Naive thymus-derived CD4-positive, alpha-beta T cell (primary cell): ENCODE results near the gene DHCR24. TPM values are rescaled to one million over a fixed set of nuclear protein-coding genes. Genes with fewer than 3 reads are reported as not detected.

Source experiments
- ATAC-seq: fragments of 150-1000 bp; cut with Tn5 transposase; 2 replicates; pipeline ENCODE4 v1.10.0; 2021; ENCODE audit warnings: mild to moderate bottlenecking, moderate library complexity
- CTCF ChIA-PET: fragments of 350-600 bp; sonication (Branson Sonifier 250); formaldehyde crosslinking; loops from one replicate; lab custom pipeline; 2021; ENCODE audit warnings: antibody characterized with exemption; lab: Charles Lee
- POLR2A ChIA-PET: fragments of 350-600 bp; sonication (Branson Sonifier 250); formaldehyde crosslinking; loops from one replicate; lab custom pipeline; 2021; ENCODE audit warnings: antibody characterized with exemption, inconsistent platforms; lab: Charles Lee
- DNase-seq, 9 donors: peaks; one replicate each; pipeline versions ENCODE4 v3.0.0 to v3.0.0-alpha.2; 2020 to 2022; ENCODE audit warnings: mixed read lengths in 1 of 9
- H3K27ac ChIP-seq: one replicate; pipeline ENCODE4 v1.7.0; 2013; ENCODE audit warnings: mild to moderate bottlenecking, low read depth, low read length, moderate library complexity
- H3K27me3 ChIP-seq, 2 donors: one replicate each; pipeline ENCODE4 v1.7.0; 2013; ENCODE audit warnings: low read length in 2 of 2, mild to moderate bottlenecking in 2 of 2, moderate library complexity in 2 of 2; ENCODE audit not compliant: control insufficient read depth in 2 of 2, insufficient read depth in 2 of 2
- H3K36me3 ChIP-seq, 3 experiments: 1 replicate in 2 of 3; 2 replicates in 1 of 3; pipeline ENCODE4 v1.7.0; 2013; ENCODE audit warnings: low read length in 3 of 3, mild to moderate bottlenecking in 3 of 3, moderate library complexity in 1 of 3; ENCODE audit not compliant: insufficient read depth in 3 of 3, control insufficient read depth in 2 of 3
- H3K4me1 ChIP-seq, 2 donors: one replicate each; pipeline ENCODE4 v1.7.0; 2013; ENCODE audit warnings: low read length in 2 of 2, mild to moderate bottlenecking in 2 of 2, moderate library complexity in 1 of 2; ENCODE audit not compliant: control insufficient read depth in 2 of 2, insufficient read depth in 2 of 2
- H3K4me3 ChIP-seq: 2 replicates; pipeline ENCODE4 v1.7.0; 2013; ENCODE audit warnings: mild to moderate bottlenecking, low read length
- H3K9me3 ChIP-seq, 3 experiments: 1 replicate in 2 of 3; 2 replicates in 1 of 3; pipeline ENCODE4 v1.7.0; 2013; ENCODE audit warnings: low read length in 3 of 3; ENCODE audit not compliant: control insufficient read depth in 2 of 3
- H3K27ac Mint-ChIP-seq, 9 donors: one replicate each; pipeline ENCODE4 v1.8.0; 2020 to 2022; ENCODE audit warnings: mixed read lengths in 9 of 9, mild to moderate bottlenecking in 8 of 9, moderate library complexity in 5 of 9, inconsistent platforms in 2 of 9
- H3K27me3 Mint-ChIP-seq, 5 donors: one replicate each; pipeline ENCODE4 v1.8.0; 2021 to 2022; ENCODE audit warnings: mixed read lengths in 5 of 5, mild to moderate bottlenecking in 1 of 5
- H3K36me3 Mint-ChIP-seq, 5 donors: one replicate each; pipeline ENCODE4 v1.8.0; 2020 to 2022; ENCODE audit warnings: mixed read lengths in 5 of 5, mild to moderate bottlenecking in 3 of 5, inconsistent platforms in 1 of 5
- H3K4me1 Mint-ChIP-seq, 7 donors: one replicate each; pipeline ENCODE4 v1.8.0; 2020 to 2022; ENCODE audit warnings: mixed read lengths in 7 of 7, mild to moderate bottlenecking in 3 of 7, inconsistent platforms in 1 of 7
- H3K4me3 Mint-ChIP-seq, 10 donors: one replicate each; pipeline ENCODE4 v1.8.0; 2020 to 2022; ENCODE audit warnings: mild to moderate bottlenecking in 10 of 10, mixed read lengths in 10 of 10, moderate library complexity in 6 of 10, inconsistent platforms in 2 of 10
- H3K9me3 Mint-ChIP-seq, 11 donors: one replicate each; pipeline ENCODE4 v1.8.0; 2020 to 2022; ENCODE audit warnings: mixed read lengths in 11 of 11, mild to moderate bottlenecking in 4 of 11, inconsistent platforms in 1 of 11, moderate library complexity in 1 of 11
- intact Hi-C, 2 donors: fragments of 100-400 bp; cut with micrococcal nuclease; formaldehyde crosslinking; loops; one replicate each; pipeline ENCODE4 v1.15.1; 2023
- polyA plus RNA-seq, 2 donors: library from polyadenylated mRNA; unstranded; fragments of 300-500 nt; fragmentation: Illumina TruSeq; gene quantifications; one replicate each; pipeline ENCODE4 v1.2.3, GENCODE V29; 2021
- total RNA-seq, 6 experiments: library from RNA in 5 of 6; stranded (reverse) in 5 of 6; gene quantifications; 1 replicate in 5 of 6; 2 replicates in 1 of 6; pipeline ENCODE4 v1.2.3 and lab custom pipeline; 2021 to 2026

DHCR24 gene
- total and polyA plus RNA-seq, 7 experiments from 2014 or later = 2.7 to 103 (median 8.3) TPM

DNA sequence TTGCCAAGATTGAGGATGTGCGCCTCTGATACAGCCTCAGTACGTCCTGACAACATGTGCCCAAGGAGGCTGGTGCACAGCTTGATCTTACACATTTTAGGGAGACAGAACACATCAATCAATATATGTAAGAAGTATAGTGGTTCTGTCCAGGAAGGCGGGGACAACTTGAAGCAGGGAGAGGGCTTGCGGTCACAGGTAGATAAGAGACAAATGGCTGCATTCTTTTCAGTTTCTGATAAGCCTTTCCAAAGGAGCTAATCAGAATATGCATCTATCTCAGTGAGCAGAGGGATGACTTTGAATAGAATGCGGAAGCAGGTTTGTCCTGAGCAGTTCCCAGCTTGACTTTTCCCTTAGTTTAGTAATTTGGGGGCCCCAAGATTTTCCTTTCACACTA, 10.2 kb downstream of the DHCR24 start:
- ATAC-seq (no peak), DNase-seq (no peak)
- H3K4me3 Mint-ChIP-seq = no peak overlapping the region
- CTCF ChIA-PET = no interaction called here
- peaks cover 0 to 7% (median 0%) of the 10 kb centered on the region in 11 donors for H3K9me3 Mint-ChIP-seq
- H3K4me1 ChIP-seq = no peaks in the 10 kb centered on the region
- H3K27ac Mint-ChIP-seq = no peak overlapping the region
- no peaks in the 10 kb centered on the region for H3K9me3 ChIP-seq
- no peak overlapping the region for H3K27ac ChIP-seq
- H3K27me3 Mint-ChIP-seq = no peaks in the 10 kb centered on the region
- peaks cover 0 to 24% (median 0%) of the 10 kb centered on the region in 3 experiments for H3K36me3 ChIP-seq
- H3K36me3 Mint-ChIP-seq = peaks cover 5 to 54% (median 35%) of the 10 kb centered on the region in 5 donors
- H3K4me1 Mint-ChIP-seq = peaks cover 0 to 21% (median 0%) of the 10 kb centered on the region in 7 donors
- no peaks in the 10 kb centered on the region for H3K27me3 ChIP-seq
- no peak overlapping the region for H3K4me3 ChIP-seq
- intact Hi-C loops = no loop called here
- POLR2A ChIA-PET = no interaction called here

DNA sequence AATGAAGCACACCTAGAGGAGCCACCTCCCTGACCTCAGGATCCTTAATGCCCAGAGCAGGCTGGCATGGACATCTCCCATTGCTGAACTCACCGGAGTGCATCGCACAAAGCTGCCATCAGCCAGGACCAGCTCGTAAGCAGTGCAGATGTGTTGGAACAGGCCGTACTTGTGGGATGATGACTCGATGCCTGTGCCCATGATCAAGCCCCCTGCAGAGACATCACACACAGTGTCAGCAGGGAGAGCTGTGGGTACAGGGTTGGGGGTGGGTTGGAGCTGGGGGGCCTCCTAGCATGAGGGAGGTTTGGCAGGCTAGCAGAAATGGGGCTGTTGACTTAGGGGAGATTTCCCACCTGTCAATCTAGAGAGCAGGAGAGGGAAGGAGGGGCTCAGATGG, 12.0 kb downstream of the DHCR24 start:
- DNase-seq = no peak
- Histone ChIP-seq H3K27ac (no peak overlapping the region), H3K4me3 (no peak overlapping the region), H3K4me1 (no peaks in the 10 kb centered on the region), H3K36me3 (peaks cover 0 to 26% (median 0%) of the 10 kb centered on the region in 3 experiments), H3K27me3 (no peaks in the 10 kb centered on the region), H3K9me3 (no peaks in the 10 kb centered on the region)
- intact Hi-C loops = no loop called here
- no peak overlapping the region for H3K4me3 Mint-ChIP-seq
- H3K9me3 Mint-ChIP-seq = peaks cover 0 to 7% (median 0%) of the 10 kb centered on the region in 11 donors
- no peak for ATAC-seq
- ChIA-PET POLR2A (no interaction called here), CTCF (no interaction called here)
- no peak overlapping the region for H3K27ac Mint-ChIP-seq
- peaks cover 0 to 11% (median 0%) of the 10 kb centered on the region in 7 donors for H3K4me1 Mint-ChIP-seq
- peaks cover 5 to 53% (median 29%) of the 10 kb centered on the region in 5 donors for H3K36me3 Mint-ChIP-seq
- H3K27me3 Mint-ChIP-seq = no peaks in the 10 kb centered on the region

DNA sequence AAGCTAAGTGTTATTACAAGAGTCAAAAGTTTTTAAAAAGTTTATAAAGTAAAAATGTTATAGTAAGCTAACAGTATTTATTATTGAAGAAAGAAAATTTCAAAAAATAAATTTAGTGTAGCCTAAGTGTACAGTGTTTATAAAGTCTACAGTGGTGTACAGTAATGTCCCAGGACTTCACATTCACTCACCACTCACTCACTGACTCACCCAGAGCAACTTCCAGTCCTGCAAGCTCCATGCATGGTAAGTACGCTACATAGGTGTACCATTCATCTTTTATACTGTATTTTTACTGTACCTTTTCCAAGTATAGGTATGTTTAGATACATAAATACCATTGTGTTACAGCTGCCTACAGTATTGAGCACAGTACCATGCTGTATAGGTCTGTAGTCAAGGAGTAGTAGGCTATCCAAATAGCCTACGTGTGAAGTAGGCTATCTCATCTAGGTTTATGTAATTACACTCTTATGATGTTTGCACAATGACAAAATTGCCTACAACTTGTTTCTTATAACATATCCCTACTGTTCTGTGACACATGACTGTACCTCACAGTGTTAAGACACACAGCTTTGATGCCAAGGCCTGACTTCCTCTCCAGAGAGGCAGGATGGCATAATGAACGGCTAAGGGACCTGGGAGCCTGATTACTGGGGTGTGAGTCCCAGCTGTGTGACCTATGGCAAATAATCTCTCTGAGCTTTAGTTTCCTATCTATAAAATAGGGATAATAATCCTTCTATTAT, 12.7 kb downstream of the DHCR24 start:
- H3K27ac Mint-ChIP-seq = no peak overlapping the region
- DNase-seq = no peak
- H3K4me3 Mint-ChIP-seq = no peak overlapping the region
- H3K9me3 Mint-ChIP-seq = peaks cover 0 to 3% (median 0%) of the 10 kb centered on the region in 11 donors
- ChIA-PET POLR2A (no interaction called here), CTCF (no interaction called here)
- no peaks in the 10 kb centered on the region for H3K4me1 ChIP-seq
- no peaks in the 10 kb centered on the region for H3K27me3 ChIP-seq
- H3K9me3 ChIP-seq = no peaks in the 10 kb centered on the region
- H3K36me3 ChIP-seq = peaks cover 0 to 26% (median 0%) of the 10 kb centered on the region in 3 experiments
- H3K4me3 ChIP-seq = no peak overlapping the region
- ATAC-seq = no peak
- H3K36me3 Mint-ChIP-seq = peaks cover 5 to 48% (median 26%) of the 10 kb centered on the region in 5 donors
- H3K27ac ChIP-seq = no peak overlapping the region
- H3K27me3 Mint-ChIP-seq = no peaks in the 10 kb centered on the region
- H3K4me1 Mint-ChIP-seq = peaks cover 0 to 6% (median 0%) of the 10 kb centered on the region in 7 donors
- intact Hi-C loops = no loop called here

DNA sequence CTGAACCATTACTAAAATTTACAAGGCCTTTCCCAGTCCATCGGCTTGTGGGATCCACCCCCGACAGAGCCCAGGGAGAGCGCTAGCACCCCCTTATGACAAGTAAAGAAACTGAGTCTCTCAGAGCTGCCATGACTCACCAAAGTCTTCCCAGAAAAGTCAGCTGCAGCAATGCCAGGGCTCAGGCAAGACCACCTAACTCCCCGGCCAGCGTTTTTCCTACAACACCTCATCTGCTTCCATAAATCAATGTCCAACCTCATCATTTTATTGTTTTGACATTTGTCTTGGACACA, 15.0 kb downstream of the DHCR24 start:
- intact Hi-C loops = no loop called here
- peaks cover 0 to 33% (median 0%) of the 10 kb centered on the region in 3 experiments for H3K36me3 ChIP-seq
- no peaks in the 10 kb centered on the region for H3K4me1 ChIP-seq
- Mint-ChIP-seq H3K4me1 (peaks cover 0 to 3% (median 0%) of the 10 kb centered on the region in 7 donors), H3K27ac (no peak overlapping the region), H3K36me3 (peaks cover 5 to 49% (median 22%) of the 10 kb centered on the region in 5 donors), H3K4me3 (no peak overlapping the region), H3K9me3 (no peaks in the 10 kb centered on the region), H3K27me3 (no peaks in the 10 kb centered on the region)
- H3K27ac ChIP-seq = no peak overlapping the region
- no peak overlapping the region for H3K4me3 ChIP-seq
- ATAC-seq (no peak), DNase-seq (no peak)
- no peaks in the 10 kb centered on the region for H3K27me3 ChIP-seq
- ChIA-PET POLR2A (no interaction called here), CTCF (no interaction called here)
- H3K9me3 ChIP-seq = no peaks in the 10 kb centered on the region

GRCh38 chr1:54871275-54872035, 15.5 kb downstream of the DHCR24 start:
- ChIA-PET POLR2A (no interaction called here), CTCF (no interaction called here)
- H3K4me3 ChIP-seq = no peak overlapping the region
- no peaks in the 10 kb centered on the region for H3K27me3 ChIP-seq
- Mint-ChIP-seq H3K27me3 (no peaks in the 10 kb centered on the region), H3K4me3 (no peak overlapping the region), H3K4me1 (peaks cover 0 to 3% (median 0%) of the 10 kb centered on the region in 7 donors), H3K27ac (no peak overlapping the region), H3K36me3 (peaks cover 5 to 44% (median 18%) of the 10 kb centered on the region in 5 donors), H3K9me3 (no peaks in the 10 kb centered on the region)
- intact Hi-C loops = no loop called here
- DNase-seq (no peak), ATAC-seq (no peak)
- H3K36me3 ChIP-seq = peaks cover 0 to 35% (median 0%) of the 10 kb centered on the region in 3 experiments
- H3K4me1 ChIP-seq = no peaks in the 10 kb centered on the region
- no peak overlapping the region for H3K27ac ChIP-seq
- H3K9me3 ChIP-seq = no peaks in the 10 kb centered on the region

DNA sequence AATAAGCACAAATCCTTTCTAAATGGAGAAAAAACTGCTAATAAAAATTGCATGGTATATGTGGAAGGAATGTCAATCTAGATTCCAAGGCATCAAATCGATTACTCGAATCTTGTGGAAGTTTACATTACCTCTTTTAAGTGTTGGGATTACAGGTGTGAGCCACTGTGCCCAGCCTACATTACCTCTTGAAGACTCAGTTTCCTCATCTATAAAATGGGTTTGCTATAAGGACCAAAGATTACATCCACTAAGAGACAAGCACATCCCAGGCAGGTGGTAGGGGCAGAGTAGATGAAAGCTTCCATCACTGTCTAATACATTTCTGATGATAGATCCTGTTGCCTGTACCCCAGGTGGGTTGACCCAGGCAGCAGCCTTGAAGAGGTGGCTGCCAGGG, 16.1 kb downstream of the DHCR24 start:
- Histone ChIP-seq H3K27me3 (no peaks in the 10 kb centered on the region), H3K4me1 (no peaks in the 10 kb centered on the region), H3K36me3 (peaks cover 0 to 36% (median 0%) of the 10 kb centered on the region in 3 experiments), H3K9me3 (no peaks in the 10 kb centered on the region), H3K4me3 (no peak overlapping the region), H3K27ac (no peak overlapping the region)
- H3K27ac Mint-ChIP-seq = no peak overlapping the region
- DNase-seq = no peak
- H3K36me3 Mint-ChIP-seq = peaks cover 5 to 43% (median 18%) of the 10 kb centered on the region in 5 donors
- H3K27me3 Mint-ChIP-seq = no peaks in the 10 kb centered on the region
- CTCF ChIA-PET = no interaction called here
- ATAC-seq = no peak
- no peaks in the 10 kb centered on the region for H3K9me3 Mint-ChIP-seq
- H3K4me1 Mint-ChIP-seq = peaks cover 0 to 3% (median 0%) of the 10 kb centered on the region in 7 donors
- intact Hi-C loops = no loop called here
- no peak overlapping the region for H3K4me3 Mint-ChIP-seq
- POLR2A ChIA-PET = no interaction called here
